SK-N-SH (cell line): ENCODE results near the gene MLLT6.

Experiments
- CHD2 ChIP-seq: fragments of 150-350 bp; IDR thresholded peaks from 2 replicates; pipeline ENCODE4 v1.6.1; 2018; ENCODE audit warnings: low read length; ENCODE audit not compliant: partially characterized antibody
- CTCF ChIP-seq: fragments of 200-600 bp; sonication (generic); IDR thresholded peaks from 2 replicates; pipeline ENCODE4 v1.6.1; 2017; ENCODE audit warnings: antibody characterized with exemption, mild to moderate bottlenecking, moderate library complexity
- EP300 ChIP-seq, 2 experiments: IDR thresholded peaks; 2 replicates each; pipeline versions ENCODE4 v1.4.0 to v1.6.1; 2012; ENCODE audit warnings: borderline replicate concordance in 1 of 2, low read depth in 1 of 2, low read length in 1 of 2
- EZH2phosphoT487 ChIP-seq: fragments of 200-600 bp; sonication (generic); IDR thresholded peaks from 2 replicates; pipeline ENCODE4 v1.6.1; 2017; ENCODE audit warnings: low read depth, mixed run types, mild to moderate bottlenecking, antibody characterized with exemption, moderate library complexity, borderline replicate concordance
- FOXM1 ChIP-seq: IDR thresholded peaks from 2 replicates; pipeline ENCODE4 v1.4.0; 2012; ENCODE audit warnings: low read depth, mild to moderate bottlenecking
- GABPA ChIP-seq: IDR thresholded peaks from 2 replicates; pipeline ENCODE4 v1.4.0; 2012; ENCODE audit warnings: low read depth, mild to moderate bottlenecking
- NRF1 ChIP-seq: IDR thresholded peaks from 2 replicates; pipeline ENCODE4 v1.6.1; 2012; ENCODE audit warnings: low read depth, mild to moderate bottlenecking, low read length
- POLR2AphosphoS5 ChIP-seq: IDR thresholded peaks from 2 replicates; pipeline ENCODE4 v1.6.1; 2012; ENCODE audit warnings: low read depth, low read length
- RAD21 ChIP-seq: IDR thresholded peaks from 2 replicates; pipeline ENCODE4 v1.6.1; 2012; ENCODE audit warnings: mild to moderate bottlenecking, low read length
- RFX5 ChIP-seq: IDR thresholded peaks from 2 replicates; pipeline ENCODE4 v1.6.1; 2012; ENCODE audit warnings: mild to moderate bottlenecking, improper control_type of control experiment, low read length
- SIN3A ChIP-seq: IDR thresholded peaks from 2 replicates; pipeline ENCODE4 v1.6.1; 2012; ENCODE audit warnings: low read depth, mild to moderate bottlenecking, low read length, moderate library complexity, borderline replicate concordance
- SMC3 ChIP-seq: IDR thresholded peaks from 2 replicates; pipeline ENCODE4 v1.6.1; 2012; ENCODE audit warnings: low read depth, low read length, improper control_type of control experiment
- USF2 ChIP-seq: fragments of 150-350 bp; IDR thresholded peaks from 2 replicates; pipeline ENCODE4 v1.6.1; 2017; ENCODE audit warnings: antibody characterized with exemption, low read length, low read depth, borderline replicate concordance
- TF ChIP-seq, protein P1 (sequence below): IDR thresholded peaks from 2 replicates; pipeline ENCODE4 v1.4.0; 2012; ENCODE audit warnings: low read depth, borderline replicate concordance

- no peak for TF ChIP-seq CTCF
- TF ChIP-seq RFX5, result no peak
- TF ChIP-seq FOXM1, result no peak
- no peak for TF ChIP-seq CHD2
- TF ChIP-seq, protein P1, sequence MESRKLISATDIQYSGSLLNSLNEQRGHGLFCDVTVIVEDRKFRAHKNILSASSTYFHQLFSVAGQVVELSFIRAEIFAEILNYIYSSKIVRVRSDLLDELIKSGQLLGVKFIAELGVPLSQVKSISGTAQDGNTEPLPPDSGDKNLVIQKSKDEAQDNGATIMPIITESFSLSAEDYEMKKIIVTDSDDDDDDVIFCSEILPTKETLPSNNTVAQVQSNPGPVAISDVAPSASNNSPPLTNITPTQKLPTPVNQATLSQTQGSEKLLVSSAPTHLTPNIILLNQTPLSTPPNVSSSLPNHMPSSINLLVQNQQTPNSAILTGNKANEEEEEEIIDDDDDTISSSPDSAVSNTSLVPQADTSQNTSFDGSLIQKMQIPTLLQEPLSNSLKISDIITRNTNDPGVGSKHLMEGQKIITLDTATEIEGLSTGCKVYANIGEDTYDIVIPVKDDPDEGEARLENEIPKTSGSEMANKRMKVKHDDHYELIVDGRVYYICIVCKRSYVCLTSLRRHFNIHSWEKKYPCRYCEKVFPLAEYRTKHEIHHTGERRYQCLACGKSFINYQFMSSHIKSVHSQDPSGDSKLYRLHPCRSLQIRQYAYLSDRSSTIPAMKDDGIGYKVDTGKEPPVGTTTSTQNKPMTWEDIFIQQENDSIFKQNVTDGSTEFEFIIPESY, result no peak
- TF ChIP-seq EZH2phosphoT487, result no peak
- TF ChIP-seq SIN3A, result no peak
- TF ChIP-seq NRF1, result no peak
- no peak for TF ChIP-seq RAD21
- TF ChIP-seq EP300 (IDR thresholded peaks at IDR 0.05; ENCODE audit: borderline replicate concordance in 1 of 2, low read depth in 1 of 2, low read length in 1 of 2), result no peak
- no peak for TF ChIP-seq SMC3
- TF ChIP-seq POLR2AphosphoS5, result no peak
- no peak for TF ChIP-seq USF2
- no peak for TF ChIP-seq GABPA
These were observed 5.9 kb downstream of the MLLT6 start for GRCh38 chr17:38710985-38711384.
